Measurements from ENCODE around the gene PADI2. TPM values are rescaled to one million over a fixed set of nuclear protein-coding genes. Genes with fewer than 3 reads are reported as not detected.

PADI2 gene
- polyA plus RNA-seq, 1 donor (not counting 4 experiments of a cell fraction or from before 2014, with no cell fraction given), result 0.13 TPM

GRCh38 chr1:17108360-17108759 is 10.9 kb downstream of the PADI2 start:
- DNase-seq (ENCODE audit: low read depth, low spot score), result no peak
- no peaks in the 10 kb centered on the region for H4K20me1 ChIP-seq (ENCODE audit: control insufficient read depth, extremely low read depth, insufficient read depth, low read length)
- H3K9me1 ChIP-seq (ENCODE audit: control insufficient read depth, extremely low read depth, insufficient read depth, low read length), result no peaks in the 10 kb centered on the region
- no peaks in the 10 kb centered on the region for H3K79me2 ChIP-seq (ENCODE audit: control insufficient read depth, insufficient read depth, low read length)
- dilution Hi-C loops (cut with MboI; ENCODE audit: extremely low pct_ligation_motif_present, low sequenced_read_pairs), result no loop called here
- no peak overlapping the region for H3K9ac ChIP-seq (ENCODE audit: control insufficient read depth, extremely low read depth, insufficient read depth, low read length)
- no peak overlapping the region for H3K27ac ChIP-seq (ENCODE audit: control insufficient read depth, insufficient read depth, low read length)
- no peaks in the 10 kb centered on the region for H3K9me3 ChIP-seq (ENCODE audit: control insufficient read depth, low read depth, low read length)
- TF ChIP-seq EZH2 (IDR thresholded peaks at IDR 0.05; ENCODE audit: low read length) (no peak), CTCF (optimal IDR thresholded peaks at IDR 0.05 in 1 of 3, IDR thresholded peaks at IDR 0.05 in 1 of 3, conservative IDR thresholded peaks at IDR 0.05 in 1 of 3; ENCODE audit: extremely low read depth in 1 of 3, insufficient read depth in 2 of 3, low read length in 3 of 3) (no peak)
- H3K4me3 ChIP-seq (ENCODE audit: control insufficient read depth in 2 of 3, extremely low read depth in 1 of 3, insufficient read depth in 2 of 3, low read depth in 1 of 3, low read length in 3 of 3), result no peak overlapping the region
- H2AFZ ChIP-seq (ENCODE audit: control insufficient read depth, low read length), result no peak overlapping the region
- H3K4me1 ChIP-seq (ENCODE audit: control insufficient read depth, extremely low read depth, insufficient read depth, low read length), result peaks cover 11% of the 10 kb centered on the region
- no peaks in the 10 kb centered on the region for H3K36me3 ChIP-seq (ENCODE audit: control insufficient read depth in 2 of 2, extremely low read depth in 1 of 2, insufficient read depth in 2 of 2, low read length in 2 of 2)
- H3K4me2 ChIP-seq (ENCODE audit: control insufficient read depth, extremely low read depth, insufficient read depth, low read depth, low read length), result no peak overlapping the region
- peak; percentile 69 for FAIRE-seq
- no peaks in the 10 kb centered on the region for H3K27me3 ChIP-seq (ENCODE audit: control insufficient read depth, extremely low read depth, insufficient read depth, low read length)

GRCh38 chr1:17104782-17105181 is 14.5 kb downstream of the PADI2 start:
- Histone ChIP-seq H4K20me1 (ENCODE audit: control insufficient read depth, extremely low read depth, insufficient read depth, low read length) (no peaks in the 10 kb centered on the region), H3K4me2 (ENCODE audit: control insufficient read depth, extremely low read depth, insufficient read depth, low read depth, low read length) (no peak overlapping the region), H3K4me3 (ENCODE audit: control insufficient read depth in 2 of 3, extremely low read depth in 1 of 3, insufficient read depth in 2 of 3, low read depth in 1 of 3, low read length in 3 of 3) (no peak overlapping the region), H3K27me3 (ENCODE audit: control insufficient read depth, extremely low read depth, insufficient read depth, low read length) (no peaks in the 10 kb centered on the region), H3K4me1 (ENCODE audit: control insufficient read depth, extremely low read depth, insufficient read depth, low read length) (peaks cover 10% of the 10 kb centered on the region), H3K9me1 (ENCODE audit: control insufficient read depth, extremely low read depth, insufficient read depth, low read length) (no peaks in the 10 kb centered on the region), H3K9ac (ENCODE audit: control insufficient read depth, extremely low read depth, insufficient read depth, low read length) (no peak overlapping the region), H2AFZ (ENCODE audit: control insufficient read depth, low read length) (no peak overlapping the region), H3K9me3 (ENCODE audit: control insufficient read depth, low read depth, low read length) (no peaks in the 10 kb centered on the region), H3K27ac (ENCODE audit: control insufficient read depth, insufficient read depth, low read length) (no peak overlapping the region), H3K36me3 (ENCODE audit: control insufficient read depth in 2 of 2, extremely low read depth in 1 of 2, insufficient read depth in 2 of 2, low read length in 2 of 2) (no peaks in the 10 kb centered on the region), H3K79me2 (ENCODE audit: control insufficient read depth, insufficient read depth, low read length) (no peaks in the 10 kb centered on the region)
- FAIRE-seq (no peak), DNase-seq (ENCODE audit: low read depth, low spot score) (no peak)
- TF ChIP-seq EZH2 (IDR thresholded peaks at IDR 0.05; ENCODE audit: low read length), result no peak
- no peak for TF ChIP-seq CTCF (optimal IDR thresholded peaks at IDR 0.05 in 1 of 3, IDR thresholded peaks at IDR 0.05 in 1 of 3, conservative IDR thresholded peaks at IDR 0.05 in 1 of 3; ENCODE audit: extremely low read depth in 1 of 3, insufficient read depth in 2 of 3, low read length in 3 of 3)
- dilution Hi-C loops (cut with MboI; ENCODE audit: extremely low pct_ligation_motif_present, low sequenced_read_pairs), result no loop called here
